Naive thymus-derived CD4-positive, alpha-beta T cell (primary cell): ENCODE data around the gene ABLIM3. TPM values are rescaled to one million over a fixed set of nuclear protein-coding genes. Genes with fewer than 3 reads are reported as not detected.
A peak's percentile ranks its signal among the peaks of the same experiment; 100 is the strongest.

Experiments used
- ATAC-seq: fragments of 150-1000 bp; cut with Tn5 transposase; 2 replicates; pipeline ENCODE4 v1.10.0; 2021; ENCODE audit warnings: mild to moderate bottlenecking, moderate library complexity
- CTCF ChIA-PET: fragments of 350-600 bp; sonication (Branson Sonifier 250); formaldehyde crosslinking; loops from one replicate; lab custom pipeline; 2021; ENCODE audit warnings: antibody characterized with exemption; lab: Charles Lee
- POLR2A ChIA-PET: fragments of 350-600 bp; sonication (Branson Sonifier 250); formaldehyde crosslinking; loops from one replicate; lab custom pipeline; 2021; ENCODE audit warnings: antibody characterized with exemption, inconsistent platforms; lab: Charles Lee
- DNase-seq, 9 donors: peaks; one replicate each; pipeline versions ENCODE4 v3.0.0 to v3.0.0-alpha.2; 2020 to 2022; ENCODE audit warnings: mixed read lengths in 1 of 9
- H3K27ac ChIP-seq: one replicate; pipeline ENCODE4 v1.7.0; 2013; ENCODE audit warnings: mild to moderate bottlenecking, low read depth, low read length, moderate library complexity
- H3K27me3 ChIP-seq, 2 donors: one replicate each; pipeline ENCODE4 v1.7.0; 2013; ENCODE audit warnings: low read length in 2 of 2, mild to moderate bottlenecking in 2 of 2, moderate library complexity in 2 of 2; ENCODE audit not compliant: control insufficient read depth in 2 of 2, insufficient read depth in 2 of 2
- H3K36me3 ChIP-seq, 3 experiments: 1 replicate in 2 of 3; 2 replicates in 1 of 3; pipeline ENCODE4 v1.7.0; 2013; ENCODE audit warnings: low read length in 3 of 3, mild to moderate bottlenecking in 3 of 3, moderate library complexity in 1 of 3; ENCODE audit not compliant: insufficient read depth in 3 of 3, control insufficient read depth in 2 of 3
- H3K4me1 ChIP-seq, 2 donors: one replicate each; pipeline ENCODE4 v1.7.0; 2013; ENCODE audit warnings: low read length in 2 of 2, mild to moderate bottlenecking in 2 of 2, moderate library complexity in 1 of 2; ENCODE audit not compliant: control insufficient read depth in 2 of 2, insufficient read depth in 2 of 2
- H3K4me3 ChIP-seq: 2 replicates; pipeline ENCODE4 v1.7.0; 2013; ENCODE audit warnings: mild to moderate bottlenecking, low read length
- H3K9me3 ChIP-seq, 3 experiments: 1 replicate in 2 of 3; 2 replicates in 1 of 3; pipeline ENCODE4 v1.7.0; 2013; ENCODE audit warnings: low read length in 3 of 3; ENCODE audit not compliant: control insufficient read depth in 2 of 3
- H3K27ac Mint-ChIP-seq, 9 donors: one replicate each; pipeline ENCODE4 v1.8.0; 2020 to 2022; ENCODE audit warnings: mixed read lengths in 9 of 9, mild to moderate bottlenecking in 8 of 9, moderate library complexity in 5 of 9, inconsistent platforms in 2 of 9
- H3K27me3 Mint-ChIP-seq, 5 donors: one replicate each; pipeline ENCODE4 v1.8.0; 2021 to 2022; ENCODE audit warnings: mixed read lengths in 5 of 5, mild to moderate bottlenecking in 1 of 5
- H3K36me3 Mint-ChIP-seq, 5 donors: one replicate each; pipeline ENCODE4 v1.8.0; 2020 to 2022; ENCODE audit warnings: mixed read lengths in 5 of 5, mild to moderate bottlenecking in 3 of 5, inconsistent platforms in 1 of 5
- H3K4me1 Mint-ChIP-seq, 7 donors: one replicate each; pipeline ENCODE4 v1.8.0; 2020 to 2022; ENCODE audit warnings: mixed read lengths in 7 of 7, mild to moderate bottlenecking in 3 of 7, inconsistent platforms in 1 of 7
- H3K4me3 Mint-ChIP-seq, 10 donors: one replicate each; pipeline ENCODE4 v1.8.0; 2020 to 2022; ENCODE audit warnings: mild to moderate bottlenecking in 10 of 10, mixed read lengths in 10 of 10, moderate library complexity in 6 of 10, inconsistent platforms in 2 of 10
- H3K9me3 Mint-ChIP-seq, 11 donors: one replicate each; pipeline ENCODE4 v1.8.0; 2020 to 2022; ENCODE audit warnings: mixed read lengths in 11 of 11, mild to moderate bottlenecking in 4 of 11, inconsistent platforms in 1 of 11, moderate library complexity in 1 of 11
- intact Hi-C, 2 donors: fragments of 100-400 bp; cut with micrococcal nuclease; formaldehyde crosslinking; loops; one replicate each; pipeline ENCODE4 v1.15.1; 2023
- polyA plus RNA-seq, 2 donors: library from polyadenylated mRNA; unstranded; fragments of 300-500 nt; fragmentation: Illumina TruSeq; gene quantifications; one replicate each; pipeline ENCODE4 v1.2.3, GENCODE V29; 2021
- total RNA-seq, 6 experiments: library from RNA in 5 of 6; stranded (reverse) in 5 of 6; gene quantifications; 1 replicate in 5 of 6; 2 replicates in 1 of 6; pipeline ENCODE4 v1.2.3 and lab custom pipeline; 2021 to 2026

Gene ABLIM3
- total and polyA plus RNA-seq, 7 experiments from 2014 or later = 0.08 to 1.3 TPM; not detected in 5

DNA sequence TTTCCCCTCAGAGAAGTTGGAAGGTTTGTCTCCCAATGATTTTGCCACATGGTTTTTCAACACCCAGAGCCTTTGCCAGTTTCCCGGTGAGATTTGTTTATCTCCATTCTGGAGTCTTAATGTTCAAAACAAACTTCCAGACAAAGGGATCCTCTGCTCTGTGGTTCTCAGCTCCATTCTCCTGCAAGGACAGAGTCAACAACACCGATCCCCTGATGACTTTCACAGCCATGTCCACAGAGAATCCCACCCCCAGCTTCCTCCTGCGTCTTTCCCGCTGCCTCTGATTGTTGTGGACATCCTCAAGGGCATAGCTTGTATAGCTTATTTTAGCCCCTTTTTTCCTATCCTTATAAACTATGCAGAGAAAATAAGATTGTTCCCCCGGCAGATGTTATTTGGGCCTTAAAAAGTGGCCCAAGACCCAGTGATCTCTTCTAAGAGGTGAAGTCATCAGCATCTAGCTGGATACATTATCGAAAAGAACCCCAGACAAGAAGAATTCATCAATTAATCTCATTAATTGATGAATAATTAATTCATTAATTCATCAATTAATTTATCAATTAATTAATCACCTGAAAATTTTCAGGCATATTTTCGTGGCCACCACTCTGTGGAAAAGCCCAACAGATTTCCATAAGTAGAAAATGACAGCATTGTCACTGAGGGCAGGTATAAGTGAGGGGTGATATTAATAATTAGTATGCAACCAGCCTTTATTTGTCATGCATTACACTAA is 2.9 kb upstream of the ABLIM3 start:
- H3K4me1 Mint-ChIP-seq = peaks cover 0 to 6% (median 0%) of the 10 kb centered on the region in 7 donors
- no peak for ATAC-seq
- no peak for DNase-seq
- Histone ChIP-seq H3K9me3 (no peaks in the 10 kb centered on the region), H3K27ac (no peak overlapping the region), H3K27me3 (peaks cover 0 to 4% of the 10 kb centered on the region in 2 donors), H3K4me1 (peaks cover 3 to 4% of the 10 kb centered on the region in 2 donors), H3K36me3 (no peaks in the 10 kb centered on the region), H3K4me3 (no peak overlapping the region)
- no peak overlapping the region for H3K4me3 Mint-ChIP-seq
- H3K9me3 Mint-ChIP-seq = no peaks in the 10 kb centered on the region
- H3K27ac Mint-ChIP-seq = no peak overlapping the region
- peaks cover 14 to 46% (median 33%) of the 10 kb centered on the region in 5 donors for H3K27me3 Mint-ChIP-seq
- H3K36me3 Mint-ChIP-seq = no peaks in the 10 kb centered on the region
- ChIA-PET CTCF (interaction anchor here (0.7 to 9.8 kb wide), 6 partner anchors 16 to 401 kb away, joined by 3 to 142 read pairs (median 4); no protein-coding TSS in a partner anchor), POLR2A (no interaction called here)
- intact Hi-C loops = no loop called here

DNA sequence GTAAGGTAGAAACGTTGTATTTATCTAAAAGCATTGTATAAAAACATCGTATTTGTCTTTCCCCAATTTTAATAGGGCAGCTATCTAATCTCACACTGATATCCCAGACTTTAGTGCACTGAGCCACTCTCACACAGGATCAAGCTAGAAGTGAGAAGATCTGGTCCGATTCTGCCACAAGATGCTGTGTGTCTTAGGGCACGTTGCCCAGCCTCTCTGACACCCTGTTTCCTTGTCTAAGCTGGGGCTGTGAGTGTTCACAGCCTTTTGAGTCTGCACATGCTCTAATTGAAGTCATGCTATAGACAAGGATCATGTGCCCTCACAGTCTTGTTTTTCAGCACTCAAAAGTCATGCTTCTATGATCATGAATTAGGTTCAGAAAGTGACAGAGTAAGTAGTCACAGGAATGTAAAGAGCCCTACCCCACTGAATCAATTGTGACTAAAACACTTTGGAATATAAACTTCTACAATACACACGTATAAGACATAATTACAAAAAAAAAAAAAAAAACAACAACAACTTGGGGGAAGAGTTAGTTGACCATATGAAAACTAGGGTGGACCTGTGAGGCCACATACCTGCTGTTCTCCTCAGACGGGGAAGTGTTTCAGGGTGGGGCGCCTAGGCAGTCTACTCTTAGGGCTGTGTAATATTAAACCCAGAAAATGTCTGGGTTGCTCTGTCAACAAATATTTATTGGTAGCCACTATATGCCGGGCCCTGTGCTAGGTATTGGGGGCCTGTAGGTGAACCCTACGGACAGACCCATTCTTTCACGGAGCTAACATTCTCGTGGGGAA is 893 bp upstream of the ABLIM3 start:
- Histone ChIP-seq H3K36me3 (no peaks in the 10 kb centered on the region), H3K9me3 (no peaks in the 10 kb centered on the region), H3K4me3 (no peak overlapping the region), H3K27ac (no peak overlapping the region), H3K4me1 (peaks cover 3 to 4% of the 10 kb centered on the region in 2 donors), H3K27me3 (peaks cover 0 to 4% of the 10 kb centered on the region in 2 donors)
- Mint-ChIP-seq H3K4me1 (peaks cover 0 to 6% (median 0%) of the 10 kb centered on the region in 7 donors), H3K36me3 (no peaks in the 10 kb centered on the region), H3K4me3 (peak overlapping the region in 9 of 10 donors; percentile 12 to 76 (median 59)), H3K9me3 (no peaks in the 10 kb centered on the region), H3K27me3 (peaks cover 5 to 56% (median 33%) of the 10 kb centered on the region in 5 donors), H3K27ac (no peak overlapping the region)
- intact Hi-C loops = loop anchor here (1.0 to 5.0 kb wide), 6 partner anchors 100 to 424 kb away; no protein-coding TSS in a partner anchor
- no peak for DNase-seq
- ChIA-PET POLR2A (interaction anchor here (1.8 kb wide), 1 partner anchor 124 kb away, joined by 5 read pairs; no protein-coding TSS in a partner anchor), CTCF (interaction anchor here (0.7 to 9.8 kb wide), 10 partner anchors 9 to 180 kb away, joined by 3 to 142 read pairs (median 6); partner anchors contain the start of gene AFAP1L1)
- ATAC-seq = no peak

DNA sequence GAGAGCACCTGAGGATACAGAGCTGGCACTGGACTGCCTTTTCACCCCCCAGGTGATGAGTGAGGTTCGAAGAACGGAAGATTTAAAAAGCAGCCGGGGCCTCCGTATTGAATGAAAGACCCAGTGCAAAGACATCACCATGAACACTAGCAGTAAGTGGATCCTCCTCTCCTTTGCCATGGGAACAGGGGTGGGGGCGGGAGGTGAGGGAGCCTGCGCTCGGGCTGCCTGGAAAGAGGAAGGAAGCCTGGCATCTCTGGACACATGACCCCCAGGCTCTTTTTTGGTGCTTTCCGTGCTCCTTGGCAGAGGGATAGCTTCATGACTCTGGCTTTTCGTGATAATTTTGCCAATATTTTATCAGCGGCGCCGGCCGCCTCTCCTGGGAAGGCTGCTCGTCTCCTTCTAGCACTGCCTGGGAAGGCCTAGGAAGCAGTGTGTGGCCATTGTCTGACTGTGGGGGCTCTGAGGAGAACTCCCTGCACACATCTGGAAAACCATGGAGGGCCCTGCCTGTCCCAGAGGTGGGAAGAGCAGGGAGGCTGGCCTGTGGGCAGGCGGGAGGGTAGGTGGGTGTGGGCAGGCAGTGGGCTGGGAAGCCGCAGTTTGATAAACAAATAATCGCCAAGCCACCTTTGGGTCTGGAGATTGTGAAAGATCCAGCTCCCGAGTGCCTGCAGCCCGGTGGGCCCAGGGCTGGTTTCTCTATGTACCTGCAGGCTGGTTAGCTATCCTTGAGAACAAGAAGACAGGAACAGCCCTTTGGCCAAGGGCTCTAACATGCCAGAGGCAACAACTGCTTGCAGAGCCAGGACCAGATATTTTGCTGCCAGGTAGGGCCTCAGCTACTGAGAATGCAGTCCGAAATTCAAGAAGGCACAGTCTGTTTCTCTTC is 911 bp downstream of the ABLIM3 start:
- ChIA-PET CTCF (interaction anchor here (0.6 to 9.8 kb wide), 17 partner anchors 10 to 131 kb away, joined by 3 to 142 read pairs (median 5); partner anchors contain the start of gene AFAP1L1), POLR2A (interaction anchor here (1.8 kb wide), 1 partner anchor 123 kb away, joined by 5 read pairs; no protein-coding TSS in a partner anchor)
- ATAC-seq = peak; percentile 5
- H3K4me3 ChIP-seq = peak overlapping the region; percentile 62
- Mint-ChIP-seq H3K36me3 (no peaks in the 10 kb centered on the region), H3K4me1 (peaks cover 0 to 6% (median 0%) of the 10 kb centered on the region in 7 donors), H3K4me3 (peak overlapping the region; percentile 11 to 79 (median 51)), H3K27ac (no peak overlapping the region), H3K9me3 (peaks cover 0 to 3% (median 0%) of the 10 kb centered on the region in 11 donors), H3K27me3 (peaks cover 4 to 54% (median 26%) of the 10 kb centered on the region in 5 donors)
- intact Hi-C loops = loop anchor here (1.0 to 5.0 kb wide), 6 partner anchors 98 to 423 kb away; no protein-coding TSS in a partner anchor
- no peak overlapping the region for H3K27ac ChIP-seq
- H3K36me3 ChIP-seq = no peaks in the 10 kb centered on the region
- no peak for DNase-seq
- no peaks in the 10 kb centered on the region for H3K9me3 ChIP-seq
- peaks cover 3 to 4% of the 10 kb centered on the region in 2 donors for H3K4me1 ChIP-seq
- peaks cover 0 to 4% of the 10 kb centered on the region in 2 donors for H3K27me3 ChIP-seq

DNA sequence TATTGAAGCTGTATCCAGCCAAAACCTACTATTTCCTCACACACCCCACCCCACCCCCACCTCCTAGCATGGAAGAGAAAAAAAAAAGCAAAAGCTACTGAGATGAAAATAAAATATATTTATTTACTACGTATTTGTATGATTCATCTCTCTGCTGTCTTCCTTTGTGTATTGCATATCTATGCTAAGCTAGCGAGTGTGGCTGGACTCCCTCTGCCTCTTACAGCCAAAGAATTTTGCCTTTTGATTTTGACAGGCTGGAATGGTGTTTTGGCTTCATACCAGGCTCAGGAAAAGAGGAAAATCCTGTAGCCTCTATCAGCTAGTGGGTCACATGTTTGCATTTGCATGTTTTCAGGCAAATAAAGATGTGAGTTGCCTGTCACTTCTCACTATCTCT is 2.2 kb downstream of the ABLIM3 start:
- H3K4me3 Mint-ChIP-seq = no peak overlapping the region
- ATAC-seq (no peak), DNase-seq (no peak)
- intact Hi-C loops = loop anchor here in 1 of 2 donors (5.0 kb wide), 1 partner anchor 419 kb away; no protein-coding TSS in a partner anchor
- POLR2A ChIA-PET = no interaction called here
- H3K4me1 ChIP-seq = peaks cover 3 to 4% of the 10 kb centered on the region in 2 donors
- H3K36me3 ChIP-seq = no peaks in the 10 kb centered on the region
- no peaks in the 10 kb centered on the region for H3K36me3 Mint-ChIP-seq
- no peak overlapping the region for H3K27ac ChIP-seq
- H3K4me1 Mint-ChIP-seq = peaks cover 0 to 6% (median 0%) of the 10 kb centered on the region in 7 donors
- peaks cover 0 to 4% of the 10 kb centered on the region in 2 donors for H3K27me3 ChIP-seq
- H3K9me3 Mint-ChIP-seq = peaks cover 0 to 3% (median 0%) of the 10 kb centered on the region in 11 donors
- peaks cover 4 to 46% (median 20%) of the 10 kb centered on the region in 5 donors for H3K27me3 Mint-ChIP-seq
- H3K27ac Mint-ChIP-seq = no peak overlapping the region
- H3K4me3 ChIP-seq = no peak overlapping the region
- CTCF ChIA-PET = interaction anchor here (0.6 to 9.8 kb wide), 5 partner anchors 120 to 593 kb away, joined by 3 to 142 read pairs (median 5); no protein-coding TSS in a partner anchor
- no peaks in the 10 kb centered on the region for H3K9me3 ChIP-seq

DNA sequence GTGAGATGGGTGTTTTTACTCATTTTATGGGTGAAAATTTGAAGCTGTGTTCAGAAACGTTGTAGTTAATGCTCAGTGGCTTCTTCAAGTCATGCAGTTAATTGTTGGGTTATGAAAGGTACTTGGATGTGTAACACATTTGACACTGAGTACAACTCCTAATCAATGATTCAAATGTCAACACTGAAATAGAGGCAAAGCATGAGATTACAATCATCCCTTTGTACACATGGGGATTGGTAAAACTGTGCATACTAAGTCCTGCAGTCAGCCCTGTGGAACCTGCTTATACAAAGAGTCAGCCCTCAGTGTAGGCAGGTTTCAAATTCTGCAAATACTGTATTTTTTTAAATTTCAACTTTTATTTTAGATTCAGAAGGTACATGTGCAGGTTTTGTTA is 3.3 kb downstream of the ABLIM3 start:
- no peaks in the 10 kb centered on the region for H3K9me3 ChIP-seq
- Mint-ChIP-seq H3K4me1 (peaks cover 0 to 6% (median 0%) of the 10 kb centered on the region in 7 donors), H3K4me3 (peak overlapping the region in 1 of 10 donors; percentile 2), H3K27ac (no peak overlapping the region), H3K27me3 (peaks cover 4 to 46% (median 20%) of the 10 kb centered on the region in 5 donors), H3K36me3 (no peaks in the 10 kb centered on the region), H3K9me3 (peaks cover 0 to 3% (median 0%) of the 10 kb centered on the region in 11 donors)
- peaks cover 0 to 4% of the 10 kb centered on the region in 2 donors for H3K27me3 ChIP-seq
- no peak overlapping the region for H3K4me3 ChIP-seq
- ATAC-seq (no peak), DNase-seq (no peak)
- ChIA-PET CTCF (interaction anchor here (1.0 to 9.8 kb wide), 2 partner anchors 119 to 124 kb away, joined by 3 to 142 read pairs; no protein-coding TSS in a partner anchor), POLR2A (no interaction called here)
- intact Hi-C loops = loop anchor here in 1 of 2 donors (5.0 kb wide), 1 partner anchor 418 kb away; no protein-coding TSS in a partner anchor
- H3K36me3 ChIP-seq = no peaks in the 10 kb centered on the region
- H3K4me1 ChIP-seq = peaks cover 3 to 4% of the 10 kb centered on the region in 2 donors
- no peak overlapping the region for H3K27ac ChIP-seq
